DLD1 (cell line): ENCODE results near the gene SEMA4A.
"Not testable (repeated sequence)": the region's sequence is repeated elsewhere in the genome, so short reads cannot be mapped to it uniquely, and the experiment has no call there.

Experiments used
- in situ Hi-C: cut with HindIII; loops from 2 replicates; pipeline ENCODE4 v1.10.0; 2017; ENCODE audit warnings: low sequenced_read_pairs

Gene SEMA4A

DNA sequence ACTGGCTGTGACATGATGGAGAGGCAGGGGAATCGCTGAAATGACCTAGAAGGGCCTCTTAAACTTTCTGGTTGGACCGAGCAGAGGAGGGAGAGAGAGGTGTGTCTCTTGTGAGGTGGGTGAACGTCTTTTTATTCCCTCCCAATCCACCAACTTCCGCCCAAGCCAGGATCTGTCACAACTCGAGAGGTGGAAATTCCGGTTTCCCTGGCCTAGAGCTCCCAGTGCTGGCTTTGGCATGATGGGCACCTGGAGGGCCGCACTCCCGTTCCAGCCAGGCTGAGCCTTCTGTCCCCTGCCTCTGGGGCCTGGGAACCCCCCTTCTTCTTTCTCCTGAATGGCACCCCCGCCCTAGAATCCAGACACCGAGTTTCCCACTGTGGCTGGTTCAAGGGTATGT is at the start of gene SEMA4A:
Gene SEMA4A, plus strand, starts transcription at position 224 of the 400 bp plus-strand sequence. CDS start 994 bp downstream, outside the sequence.
- in situ Hi-C loops, result no loop called here

DNA sequence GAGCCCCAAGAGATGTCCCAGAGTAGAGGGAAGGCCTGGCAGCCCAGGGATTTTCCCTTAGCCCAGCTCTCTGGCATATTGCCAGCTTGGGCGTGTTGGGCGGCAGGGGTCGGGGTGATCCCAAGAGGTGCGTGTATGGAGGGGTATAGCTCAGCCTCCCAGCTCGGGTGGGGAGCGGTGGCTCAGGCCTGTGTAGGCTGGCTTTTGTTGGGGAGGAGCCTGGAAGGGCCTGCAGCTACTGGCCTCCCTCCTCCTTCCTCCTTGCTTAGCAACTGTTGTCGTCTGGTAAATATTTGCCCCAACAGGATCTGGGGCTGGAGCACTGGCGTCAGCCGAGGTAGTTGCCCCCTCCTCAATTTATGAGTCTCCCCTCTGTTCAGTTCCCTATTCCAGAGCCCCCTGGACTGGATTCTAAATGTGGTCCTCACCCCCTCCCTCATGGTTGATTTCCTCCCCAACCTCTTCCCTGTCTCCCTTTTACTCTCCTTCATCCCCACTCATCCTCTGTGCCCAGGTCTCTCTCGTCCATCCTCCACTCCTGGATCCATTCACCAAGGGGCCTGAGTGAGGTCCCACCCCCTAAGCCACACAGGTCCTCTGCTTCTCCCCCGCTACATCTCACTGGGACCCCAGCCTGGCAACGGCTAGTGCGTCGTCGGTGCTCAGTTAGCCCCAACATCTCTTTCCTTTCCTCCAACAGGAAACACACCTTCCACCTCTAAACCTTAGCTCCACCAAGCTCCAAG is 49.1 kb upstream of the SEMA4A start:
- in situ Hi-C loops, result loop anchor here (10.0 kb wide), 1 partner anchor 121 kb away; no protein-coding TSS in a partner anchor

DNA sequence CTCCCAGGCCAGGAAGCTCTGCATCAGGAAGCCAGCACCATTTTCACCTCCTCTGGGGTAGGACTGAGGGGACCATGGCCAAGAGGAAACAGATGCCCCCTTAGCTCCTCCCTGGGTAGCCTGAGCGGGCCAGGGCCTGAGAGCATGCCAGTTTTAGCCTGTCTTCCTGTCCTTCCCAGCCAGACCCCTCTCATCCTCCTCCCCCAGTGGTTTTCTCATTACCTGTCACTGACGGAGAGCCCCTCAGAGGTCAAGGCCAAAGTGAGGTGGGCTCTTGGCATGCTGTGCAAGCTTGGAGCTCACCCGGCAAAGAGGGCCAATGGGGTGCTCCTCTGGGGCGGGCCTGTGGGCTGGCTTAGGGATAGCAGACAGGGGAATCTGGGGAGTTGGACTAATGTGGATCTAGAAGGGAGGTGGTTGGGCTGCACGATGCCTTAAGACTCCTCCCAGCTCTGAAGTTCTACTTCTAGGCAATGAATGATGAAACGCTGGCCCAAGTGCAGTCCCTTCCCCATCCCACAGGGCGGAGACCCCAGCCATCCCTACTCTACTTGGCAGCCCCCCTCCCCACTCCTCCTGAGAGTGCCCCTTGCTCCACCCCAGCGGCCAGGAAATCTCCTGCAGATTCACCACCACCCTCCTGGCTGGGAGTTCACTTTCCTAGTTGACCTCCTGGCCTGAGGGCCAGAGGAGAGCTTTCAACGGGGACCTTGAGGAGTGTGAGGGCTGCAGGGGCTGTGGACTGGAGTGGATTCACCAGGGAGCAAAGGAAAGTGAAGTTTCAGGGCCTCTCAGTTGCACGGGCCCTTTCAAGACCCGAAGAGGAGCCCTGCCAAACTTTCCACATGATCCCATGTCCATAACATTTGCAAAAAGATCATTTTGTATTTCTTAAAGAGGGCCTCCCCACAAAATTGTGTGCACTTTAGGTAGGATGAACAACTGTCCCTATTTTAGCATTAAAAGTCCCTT is 48.2 kb upstream of the SEMA4A start:
- in situ Hi-C loops, result loop anchor here (10.0 kb wide), 1 partner anchor 120 kb away; no protein-coding TSS in a partner anchor

DNA sequence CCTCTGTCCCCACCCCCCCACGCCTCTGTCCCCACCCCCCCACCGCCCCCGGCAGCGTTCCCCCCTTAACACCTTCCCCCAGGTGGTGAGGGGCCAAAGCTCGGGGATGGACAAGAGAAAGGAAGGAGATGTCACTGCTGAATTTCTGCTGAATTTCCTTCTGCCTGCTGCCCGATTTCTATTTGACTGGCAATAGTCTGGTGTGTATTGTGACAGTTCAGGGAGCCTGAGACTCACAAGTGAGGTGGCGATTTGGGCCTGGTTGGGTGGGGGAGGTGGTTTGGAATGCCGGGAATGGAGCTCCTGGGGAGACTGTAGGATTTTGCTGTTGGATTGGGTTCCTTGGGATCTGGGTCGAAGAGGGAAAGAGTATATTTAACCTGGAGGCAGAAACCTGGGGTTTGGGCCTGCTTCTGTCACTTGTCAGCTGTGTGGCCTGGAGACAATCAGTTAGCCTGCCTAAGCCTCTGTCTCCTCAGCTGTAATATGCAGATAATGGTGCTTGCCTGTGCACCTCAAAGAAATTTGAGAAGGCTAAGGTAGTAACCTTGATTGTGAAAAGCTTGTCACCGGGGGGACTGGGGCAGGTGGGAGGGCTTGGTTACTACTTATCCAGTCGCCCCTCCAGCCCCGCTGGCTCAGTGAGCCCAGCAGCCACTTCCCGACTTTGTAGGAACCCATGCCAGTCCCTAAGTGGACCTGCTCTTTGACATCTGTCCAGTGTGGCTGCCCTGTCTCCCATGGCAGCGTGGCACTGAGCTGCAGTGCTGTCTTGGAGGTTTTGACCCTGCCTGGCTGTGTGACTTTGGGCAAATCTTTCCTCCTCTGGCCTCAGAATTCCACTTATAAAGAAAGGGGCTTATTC is 46.5 kb upstream of the SEMA4A start:
- in situ Hi-C loops, result loop anchor here (10.0 kb wide), 1 partner anchor 118 kb away; no protein-coding TSS in a partner anchor

DNA sequence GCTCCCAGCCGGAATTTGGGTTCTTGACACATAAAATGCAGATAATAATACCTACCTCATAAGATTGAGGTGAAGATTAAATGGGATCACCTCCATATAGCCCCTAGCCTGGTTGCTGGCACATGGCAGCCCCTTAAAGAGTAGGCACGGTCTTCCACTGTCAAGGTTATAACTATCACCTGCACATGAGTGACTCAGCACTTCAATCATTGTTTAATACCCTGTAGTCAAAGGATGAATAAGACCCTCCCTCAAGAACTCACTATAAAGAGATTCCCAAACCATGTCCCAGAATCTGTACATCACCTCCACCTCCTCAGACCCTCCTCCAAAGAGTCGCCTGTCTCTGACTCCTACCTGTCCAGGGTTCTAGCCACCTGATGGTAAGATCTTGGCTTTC is 45.3 kb upstream of the SEMA4A start:
- in situ Hi-C loops, result loop anchor here (10.0 kb wide), 1 partner anchor 117 kb away; no protein-coding TSS in a partner anchor

DNA sequence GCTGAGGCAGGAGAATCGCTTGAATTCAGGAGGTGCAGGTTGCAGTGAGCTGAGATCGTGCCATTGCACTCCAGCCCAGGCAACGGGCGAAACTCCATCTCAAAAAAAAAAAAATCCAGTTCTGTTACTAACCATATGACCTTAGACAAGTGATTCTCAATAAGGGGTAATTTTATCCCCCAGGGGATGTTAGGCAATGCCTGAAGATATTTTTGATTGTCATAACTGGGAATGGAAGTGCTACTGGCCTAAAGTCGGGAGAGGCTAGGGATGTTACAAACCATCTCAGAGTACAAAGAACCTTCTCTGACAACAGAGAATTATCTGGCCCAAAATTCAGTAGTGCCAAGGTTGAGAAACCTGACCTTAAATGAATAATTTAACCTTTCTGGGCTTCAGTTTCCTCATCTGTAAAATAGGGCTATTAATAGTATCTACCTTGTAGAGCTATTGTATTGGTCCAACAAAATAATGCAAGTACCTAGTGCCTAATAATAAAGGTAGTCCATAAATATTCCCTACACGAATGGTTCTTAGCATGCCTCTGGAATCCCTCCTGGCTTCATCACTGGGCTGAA is 44.6 kb upstream of the SEMA4A start:
- in situ Hi-C loops, result loop anchor here (10.0 kb wide), 1 partner anchor 116 kb away; no protein-coding TSS in a partner anchor

DNA sequence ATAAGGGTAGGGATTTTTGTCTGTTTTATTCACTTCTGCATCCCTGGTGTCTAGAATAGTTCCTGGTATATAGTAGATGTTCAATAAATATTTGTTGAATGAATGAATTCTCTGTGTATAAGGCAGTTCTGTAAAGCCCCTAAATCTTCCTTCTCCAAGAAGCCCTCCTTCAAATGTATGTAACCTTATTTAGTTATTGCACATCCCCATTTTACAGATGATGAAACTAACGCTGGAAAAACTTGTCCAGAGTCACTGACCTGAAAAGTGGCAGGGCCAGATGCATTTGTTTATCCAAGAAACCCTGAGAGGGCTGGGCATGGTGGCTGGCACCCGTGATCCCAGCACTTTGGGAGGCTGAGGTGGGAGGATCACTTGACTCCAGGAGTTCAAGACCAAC is 43.1 kb upstream of the SEMA4A start:
- in situ Hi-C loops, result no loop called here

DNA sequence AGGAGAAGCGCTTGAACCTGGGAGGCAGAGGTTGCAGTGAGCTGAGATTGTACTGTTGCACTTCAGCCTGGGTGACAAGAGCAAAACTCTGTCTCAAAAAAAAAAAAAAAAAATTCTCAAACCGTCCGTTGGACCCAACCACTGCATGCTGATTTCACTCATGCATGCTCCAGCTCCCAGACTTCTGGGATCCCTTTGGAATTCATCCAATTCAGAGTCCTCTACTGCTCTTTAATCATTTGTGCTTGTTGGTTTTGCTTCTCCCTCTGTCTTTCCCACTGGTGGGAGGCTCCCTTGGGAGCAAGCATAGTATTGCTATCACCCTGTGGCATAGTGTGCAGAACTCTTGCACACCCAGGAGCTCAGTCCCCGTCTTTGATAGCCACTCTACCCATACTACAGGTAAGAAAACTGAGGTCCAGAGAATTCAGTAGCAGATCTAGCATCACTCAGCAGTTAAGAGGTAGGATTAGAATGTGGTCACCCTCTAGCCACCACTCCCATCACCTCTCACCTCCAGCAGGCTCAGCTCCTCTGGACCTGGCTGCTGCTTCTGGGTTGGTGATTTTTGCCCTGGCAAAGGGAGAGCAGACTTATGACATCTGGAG is 41.9 kb upstream of the SEMA4A start:
- in situ Hi-C loops, result no loop called here

DNA sequence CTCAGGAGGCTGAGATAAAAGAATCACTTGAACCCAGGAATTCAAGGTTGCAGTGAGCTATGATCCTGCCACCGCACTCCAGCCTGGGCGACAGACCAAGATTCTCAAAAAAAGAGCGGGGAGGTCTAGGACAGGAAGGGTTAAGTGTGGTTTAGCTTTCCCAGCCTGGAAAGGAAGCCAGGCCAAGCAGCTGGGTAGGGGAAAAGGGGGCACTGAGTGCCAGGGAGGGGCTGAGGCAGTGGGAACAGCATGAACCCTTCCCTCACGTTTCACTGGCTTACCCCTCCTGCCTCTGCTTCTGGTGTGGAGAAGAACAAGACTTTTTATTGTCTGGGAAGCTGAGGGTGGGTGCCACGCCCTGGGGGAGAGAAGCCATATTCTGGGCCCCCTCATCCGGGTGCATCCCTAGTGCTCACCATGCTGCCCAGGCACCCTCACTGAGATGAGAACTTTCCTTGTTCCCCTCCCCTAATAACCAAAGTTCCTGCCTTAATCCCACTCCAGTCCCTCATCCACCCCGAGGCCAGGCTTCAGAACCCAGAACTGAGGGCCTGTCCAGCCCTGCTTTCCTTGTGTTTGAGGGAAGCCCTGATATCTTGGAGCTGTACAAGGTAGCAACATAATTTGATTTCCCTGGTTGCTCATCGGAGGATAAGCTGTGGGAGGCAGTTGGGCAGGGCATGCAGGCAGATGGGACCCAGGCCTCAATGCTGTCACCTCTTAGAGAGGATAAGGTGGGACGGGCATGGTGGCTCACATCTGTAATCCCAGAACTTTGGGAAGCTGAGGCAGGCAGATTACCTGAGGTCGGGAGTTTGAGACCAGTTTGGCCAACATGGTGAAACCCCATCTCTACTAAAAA is 40.9 kb upstream of the SEMA4A start:
- in situ Hi-C loops, result no loop called here

DNA sequence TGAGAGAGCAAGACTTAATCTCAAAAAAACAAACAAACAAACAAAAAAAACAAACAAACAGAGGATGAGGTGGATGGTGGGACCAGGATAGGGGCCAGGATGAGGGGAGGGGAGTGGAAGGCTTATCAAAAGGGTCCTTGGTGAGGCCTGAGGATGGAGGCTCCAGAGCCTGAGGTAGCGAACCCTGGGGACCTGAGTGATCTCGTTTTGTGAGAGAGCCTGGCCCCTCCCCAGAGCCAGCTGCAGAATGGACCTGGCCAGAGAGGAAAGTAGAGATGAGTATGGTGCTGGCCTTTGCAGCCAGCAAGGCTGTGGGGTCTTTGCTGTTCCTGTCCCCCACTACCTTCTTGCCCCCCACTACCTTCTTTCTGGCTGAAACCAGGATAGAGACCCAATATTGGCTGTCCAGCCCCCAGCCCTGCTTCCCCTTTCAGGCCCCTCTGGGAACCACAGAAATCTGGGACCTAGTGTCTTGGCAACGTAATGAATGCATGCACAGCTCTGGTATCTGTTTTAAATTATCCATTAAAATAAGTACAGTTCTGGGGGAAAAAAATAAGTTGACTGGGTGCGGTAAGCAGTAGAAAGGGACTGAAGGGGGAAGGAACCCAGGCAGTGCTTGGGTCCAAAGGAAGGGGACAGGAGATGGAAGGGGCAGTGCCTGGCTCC is 40.0 kb upstream of the SEMA4A start:
- in situ Hi-C loops, result no loop called here

DNA sequence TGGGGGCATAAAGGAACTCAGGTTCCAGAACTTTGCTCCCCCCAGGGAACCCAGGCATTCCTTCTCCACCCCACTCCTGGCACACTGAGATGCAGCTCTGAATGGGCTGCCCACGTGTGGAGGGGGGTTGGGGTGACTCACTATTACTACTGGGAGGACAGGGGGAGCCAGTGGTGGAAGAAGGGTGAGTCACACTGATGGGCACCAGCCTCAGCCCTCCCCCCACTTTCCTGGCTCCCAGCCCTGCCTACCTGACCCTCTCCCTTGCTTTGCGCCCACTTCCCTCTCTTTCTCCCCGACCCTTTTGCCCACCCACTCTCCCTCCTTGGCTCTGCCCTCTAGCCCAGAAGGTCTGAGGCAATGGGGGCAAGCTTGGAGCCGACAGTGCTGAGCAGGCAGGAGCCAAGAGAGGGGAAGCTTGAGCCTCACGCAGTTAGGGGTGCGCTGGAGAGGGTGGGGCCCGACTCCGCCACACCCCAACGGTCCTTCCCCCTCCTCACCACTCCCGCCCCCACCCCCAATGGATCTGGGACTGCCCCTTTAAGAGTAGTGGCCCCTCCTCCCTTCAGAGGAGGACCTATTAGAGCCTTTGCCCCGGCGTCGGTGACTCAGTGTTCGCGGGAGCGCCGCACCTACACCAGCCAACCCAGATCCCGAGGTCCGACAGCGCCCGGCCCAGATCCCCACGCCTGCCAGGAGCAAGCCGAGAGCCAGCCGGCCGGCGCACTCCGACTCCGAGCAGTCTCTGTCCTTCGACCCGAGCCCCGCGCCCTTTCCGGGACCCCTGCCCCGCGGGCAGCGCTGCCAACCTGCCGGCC is 39.1 kb upstream of the SEMA4A start, which contains the start of gene LMNA:
Gene LMNA, plus strand, starts transcription at position 611 of the 818 bp plus-strand sequence. CDS start 208 bp downstream, outside the sequence.
- in situ Hi-C loops, result no loop called here

DNA sequence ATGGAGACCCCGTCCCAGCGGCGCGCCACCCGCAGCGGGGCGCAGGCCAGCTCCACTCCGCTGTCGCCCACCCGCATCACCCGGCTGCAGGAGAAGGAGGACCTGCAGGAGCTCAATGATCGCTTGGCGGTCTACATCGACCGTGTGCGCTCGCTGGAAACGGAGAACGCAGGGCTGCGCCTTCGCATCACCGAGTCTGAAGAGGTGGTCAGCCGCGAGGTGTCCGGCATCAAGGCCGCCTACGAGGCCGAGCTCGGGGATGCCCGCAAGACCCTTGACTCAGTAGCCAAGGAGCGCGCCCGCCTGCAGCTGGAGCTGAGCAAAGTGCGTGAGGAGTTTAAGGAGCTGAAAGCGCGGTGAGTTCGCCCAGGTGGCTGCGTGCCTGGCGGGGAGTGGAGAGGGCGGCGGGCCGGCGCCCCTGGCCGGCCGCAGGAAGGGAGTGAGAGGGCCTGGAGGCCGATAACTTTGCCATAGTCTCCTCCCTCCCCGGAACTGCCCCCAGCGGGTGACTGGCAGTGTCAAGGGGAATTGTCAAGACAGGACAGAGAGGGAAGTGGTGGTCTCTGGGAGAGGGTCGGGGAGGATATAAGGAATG is 38.4 kb upstream of the SEMA4A start:
- in situ Hi-C loops, result no loop called here

DNA sequence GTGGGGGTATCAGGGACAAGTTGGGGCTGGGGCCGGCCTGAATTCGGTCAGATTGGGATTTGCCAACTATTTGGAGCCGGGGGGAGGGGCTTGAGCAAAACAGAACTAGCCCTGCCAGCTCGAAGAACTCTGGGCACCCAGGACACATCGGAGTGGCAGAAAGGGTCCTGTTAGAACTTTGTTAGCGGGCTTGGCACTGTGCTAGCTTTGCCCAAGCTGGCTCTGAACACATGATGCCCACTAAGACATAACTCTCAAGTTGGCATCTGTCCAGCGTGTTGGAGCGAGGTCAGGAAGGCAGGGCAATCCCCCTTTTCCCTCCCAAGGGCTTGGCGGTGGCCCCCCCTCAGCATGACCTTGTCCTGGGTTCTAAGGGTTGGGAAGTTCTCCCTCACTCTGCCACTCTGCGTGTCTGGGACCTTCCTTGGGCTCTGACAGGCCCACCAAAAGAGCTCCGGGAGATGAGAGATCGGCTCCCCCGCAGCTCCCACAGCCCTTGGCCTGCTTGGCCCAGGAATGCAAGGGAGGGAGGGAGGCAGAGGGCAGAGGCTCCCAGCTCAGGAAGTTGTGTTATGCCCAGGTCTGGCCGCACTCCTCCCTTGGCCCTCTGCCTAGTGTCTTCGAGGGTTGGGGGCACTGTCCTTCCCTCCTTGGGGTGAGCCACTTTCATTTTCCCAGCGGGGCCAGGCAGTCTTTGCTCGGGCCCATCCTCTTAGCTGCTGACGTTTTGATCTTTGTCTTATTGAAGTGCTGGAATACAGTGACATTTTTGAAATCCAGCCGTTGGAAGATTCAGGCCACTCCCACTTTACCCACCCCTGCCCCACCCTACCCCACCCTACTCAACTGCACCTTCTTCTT is 37.6 kb upstream of the SEMA4A start:
- in situ Hi-C loops, result no loop called here

DNA sequence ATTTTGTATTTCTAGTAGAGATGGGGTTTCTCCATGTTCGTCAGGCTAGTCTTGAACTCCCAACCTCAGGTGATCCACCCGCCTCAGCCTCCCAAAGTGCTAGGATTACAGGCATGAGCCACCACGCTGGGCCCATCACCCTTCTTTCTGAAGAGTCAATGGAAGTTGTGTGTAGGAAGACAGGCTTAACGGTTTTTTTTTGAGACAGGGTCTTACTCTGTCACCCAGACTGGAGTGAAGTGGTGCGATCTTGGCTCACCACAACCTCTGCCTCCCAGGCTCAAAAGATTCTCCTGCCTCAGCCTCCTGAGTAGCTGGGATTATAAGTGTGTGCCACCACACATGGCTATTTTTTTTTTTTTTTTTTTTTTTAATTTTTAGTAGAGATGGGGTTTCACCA is 36.7 kb upstream of the SEMA4A start:
- in situ Hi-C loops, result not testable (repeated sequence)

DNA sequence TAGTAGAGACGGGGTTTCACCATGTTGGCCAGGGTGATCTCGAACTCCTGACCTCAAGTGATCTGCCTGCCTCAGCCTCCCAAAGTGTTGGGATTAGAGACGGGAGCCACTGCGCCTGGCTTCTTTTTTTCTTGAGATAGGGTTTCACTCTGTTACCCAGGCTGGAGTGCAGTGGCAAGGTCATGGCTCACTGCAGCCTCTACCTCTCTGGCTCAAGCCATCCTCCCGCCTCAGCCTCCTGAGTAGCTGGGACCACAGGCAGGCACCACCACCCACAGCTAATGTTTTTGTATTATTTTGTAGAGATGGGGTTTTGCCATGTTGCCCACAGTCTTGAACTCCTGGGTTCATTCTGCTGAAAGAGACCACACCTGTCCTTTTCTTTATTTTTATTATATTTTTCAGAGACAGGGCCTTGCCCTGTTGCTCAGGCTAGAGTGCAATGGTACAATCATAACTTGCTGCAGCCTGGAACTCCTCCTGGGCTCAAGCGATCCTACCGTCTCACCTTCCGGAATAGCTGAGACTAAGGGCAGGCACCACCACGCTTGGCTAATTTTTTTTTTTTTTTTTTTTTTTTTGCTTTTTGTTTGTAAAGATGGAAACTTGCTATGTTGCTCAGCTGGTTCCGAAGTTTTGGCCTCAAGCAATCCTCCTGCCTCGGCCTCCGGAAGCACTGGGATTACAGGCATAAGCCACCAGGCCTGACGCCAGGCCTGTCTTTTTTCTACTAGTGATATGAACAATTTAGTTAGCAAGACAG is 35.8 kb upstream of the SEMA4A start:
- in situ Hi-C loops, result no loop called here
